ENCODE results near the gene CREG2.
A peak's percentile ranks its signal among the peaks of the same experiment; 100 is the strongest.
"Not testable (repeated sequence)": the region's sequence is repeated elsewhere in the genome, so short reads cannot be mapped to it uniquely, and the experiment has no call there.

Gene CREG2

DNA sequence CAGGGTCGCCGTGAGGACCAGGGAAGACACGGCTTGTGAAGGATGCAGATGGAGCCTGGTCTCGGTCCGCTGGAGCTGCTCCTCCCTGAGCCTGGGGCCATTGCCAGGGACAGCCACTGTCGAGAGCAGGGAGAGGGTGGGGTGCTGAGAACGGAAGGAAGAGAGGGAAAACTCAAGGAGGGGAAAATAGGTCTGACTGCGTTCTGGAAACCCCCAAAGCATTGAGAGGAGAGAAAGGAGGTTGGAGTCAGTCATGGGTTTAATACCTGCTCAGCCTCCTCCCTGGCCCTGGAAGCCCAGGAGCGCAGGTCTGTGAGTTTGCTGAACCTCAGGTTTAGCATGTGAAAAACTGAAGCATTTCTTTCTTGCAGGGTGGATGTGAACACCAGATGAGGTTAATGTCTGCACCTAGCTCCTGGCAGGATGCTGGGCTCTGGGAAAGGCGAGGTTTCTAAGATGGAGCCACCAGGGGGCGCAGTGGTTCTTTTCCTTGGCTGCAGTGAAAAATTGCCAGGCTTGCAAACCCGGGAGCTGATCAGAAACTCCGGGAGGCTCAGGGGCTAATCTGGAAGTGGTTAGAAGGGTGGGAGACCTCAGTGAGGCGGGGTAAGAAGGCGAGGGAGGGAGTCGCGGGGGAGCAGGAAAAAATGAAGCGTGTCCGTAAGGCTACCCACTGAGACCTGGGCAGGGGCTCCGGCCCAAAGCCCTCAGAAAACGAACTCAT lies 45.2 kb downstream of the CREG2 start:
- DNase-seq: peak; percentile 76

GRCh38 chr2:101341421-101341820 lies 45.9 kb downstream of the CREG2 start:
- no peak for DNase-seq

DNA sequence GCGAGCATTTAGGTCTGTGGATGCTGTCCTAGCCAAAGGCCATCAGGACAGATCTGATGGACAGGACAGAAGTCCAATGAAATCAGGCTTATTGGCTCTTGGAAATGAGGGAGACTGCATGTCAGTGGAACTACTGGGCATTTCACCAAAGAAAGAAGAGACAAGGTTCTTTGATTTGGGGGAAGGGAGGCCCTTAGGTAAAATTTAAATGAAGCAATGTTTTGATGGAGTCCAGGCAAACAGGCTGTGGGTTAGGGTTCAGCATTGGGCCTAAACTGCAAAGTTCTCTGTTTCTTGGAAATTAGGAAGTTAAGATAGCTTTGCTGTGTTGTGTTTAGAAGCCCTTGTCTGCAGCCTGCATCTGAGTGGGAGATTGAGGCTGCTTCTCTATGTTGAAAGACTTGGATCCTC lies 47.2 kb downstream of the CREG2 start:
- DNase-seq: no peak

DNA sequence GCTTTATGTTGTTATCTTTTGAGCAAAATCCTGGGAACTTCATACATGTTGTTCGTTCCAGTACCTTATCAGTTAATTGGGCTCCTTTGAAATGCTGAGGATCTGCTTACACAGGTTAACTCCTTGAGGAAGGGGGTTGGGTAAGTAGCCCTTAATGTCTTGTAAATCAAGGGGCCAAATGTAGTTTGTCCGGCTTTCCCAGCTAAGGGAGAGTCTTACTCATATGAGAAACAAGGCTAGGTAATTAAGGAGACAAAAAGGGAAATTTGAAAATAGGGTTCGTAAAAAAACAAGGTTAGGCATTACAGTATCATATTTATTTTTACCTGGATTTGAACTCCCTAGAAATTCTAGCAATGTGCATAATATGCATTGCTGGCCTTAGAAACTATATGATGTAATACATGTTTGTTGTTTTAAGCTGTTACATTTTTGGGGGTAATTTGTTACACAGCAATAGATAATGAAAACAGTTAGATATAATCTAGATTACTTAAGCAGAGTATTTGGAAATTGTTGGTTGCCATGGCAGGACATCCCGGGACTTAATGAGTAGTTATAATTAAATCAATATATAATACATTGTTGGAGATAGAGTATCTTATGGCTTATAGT lies 47.9 kb downstream of the CREG2 start:
- no peak for DNase-seq

DNA sequence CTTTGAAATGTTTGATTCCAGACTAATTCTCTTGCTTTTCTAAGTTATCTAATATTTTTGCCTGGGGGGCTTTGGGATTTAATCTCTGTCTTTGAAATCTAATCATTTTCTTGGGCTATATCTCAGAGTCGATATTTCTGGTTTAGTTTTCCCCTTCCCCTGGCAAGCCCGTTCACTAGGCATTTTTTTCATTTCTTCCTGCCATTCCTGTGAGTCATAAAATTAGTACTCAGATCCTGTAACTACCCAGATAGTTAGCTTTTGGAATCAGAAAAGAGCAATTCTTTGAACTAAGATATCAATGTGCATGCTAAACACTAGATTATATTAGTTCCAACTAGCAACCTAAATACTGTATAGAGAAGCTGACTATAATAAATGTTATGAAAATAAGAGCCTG lies 49.4 kb downstream of the CREG2 start:
- DNase-seq: no peak

DNA sequence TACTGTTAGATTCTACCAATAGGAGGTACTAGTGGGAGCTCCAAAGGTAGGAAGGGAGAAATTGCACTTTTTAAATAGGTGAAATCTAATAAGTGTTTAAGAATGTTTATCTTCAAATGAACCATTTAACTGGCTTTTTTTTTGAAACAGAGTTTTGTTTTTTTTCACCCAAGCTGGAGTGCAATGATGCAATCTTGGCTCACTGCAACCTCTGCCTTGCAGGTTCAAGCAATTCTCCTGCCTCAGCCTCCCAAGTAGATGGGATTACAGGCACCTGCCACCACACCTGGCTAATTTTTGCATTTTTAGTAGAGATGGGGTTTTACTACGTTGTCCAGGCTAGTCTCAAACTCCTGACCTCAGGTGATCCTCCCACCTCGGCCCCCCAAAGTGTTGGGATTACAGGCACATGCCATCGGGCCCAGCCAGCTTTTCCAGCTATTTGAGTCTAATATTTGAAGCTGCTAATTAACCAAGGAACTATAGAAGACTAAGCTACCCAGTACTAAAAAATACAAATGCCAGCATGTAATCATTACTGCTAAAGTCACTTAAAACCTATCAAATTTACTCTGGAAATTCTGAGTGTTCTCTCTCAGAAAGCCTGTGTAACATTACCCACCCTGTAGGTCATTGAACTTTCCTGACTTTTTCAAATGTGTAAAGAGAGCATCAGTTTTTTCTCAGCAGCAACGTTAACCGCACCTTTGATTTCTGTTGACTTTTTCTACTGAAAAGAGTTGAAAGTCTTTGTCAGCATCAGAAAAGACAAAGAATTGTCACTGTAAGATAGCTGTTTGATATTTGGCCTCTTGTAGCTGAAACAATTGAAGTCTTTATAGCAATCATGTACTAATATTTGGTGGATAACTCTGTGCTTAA lies 54.2 kb downstream of the CREG2 start:
- no peak for DNase-seq

GRCh38 chr2:101331202-101331601 lies 56.1 kb downstream of the CREG2 start:
- DNase-seq: no peak

DNA sequence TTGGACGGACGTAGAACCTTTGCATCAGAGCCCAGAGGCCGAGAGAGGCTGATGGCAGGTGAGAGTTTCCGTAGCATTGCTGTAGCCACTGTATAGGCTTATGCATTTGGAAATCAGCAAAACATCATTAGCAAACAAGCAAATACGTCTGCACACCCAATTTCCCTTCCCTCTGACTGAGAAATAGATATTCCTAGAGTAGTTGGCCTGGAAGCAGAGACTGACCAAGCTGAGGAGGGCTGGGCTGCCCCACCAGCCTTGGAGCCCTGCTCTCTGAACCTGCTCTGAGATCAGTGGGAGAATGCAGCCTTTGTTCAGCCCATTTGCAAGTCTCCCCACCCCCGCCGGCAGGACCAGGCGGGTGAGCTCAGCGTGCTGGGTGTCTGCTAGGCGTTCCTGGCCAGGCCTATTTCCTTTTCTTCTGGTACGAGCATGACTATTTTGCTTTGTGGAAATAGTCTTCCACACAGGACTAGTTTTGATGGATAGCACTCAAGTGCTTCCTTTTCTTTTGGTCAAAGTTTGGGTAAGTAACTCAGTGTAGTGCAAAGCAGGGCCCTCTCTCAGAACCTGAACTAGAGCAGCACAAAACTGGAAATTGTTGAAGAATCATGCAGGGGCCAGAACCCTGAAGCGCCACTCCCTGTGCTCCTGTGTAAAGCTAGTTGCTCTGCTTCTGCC lies 56.9 kb downstream of the CREG2 start:
- no peak for DNase-seq

- DNase-seq: no peak
Observed at GRCh38 chr2:101329026-101329425, 58.3 kb downstream of the CREG2 start.

- no peak for DNase-seq
Observed at GRCh38 chr2:101328474-101329007, 58.8 kb downstream of the CREG2 start.

- no peak for DNase-seq
Observed at GRCh38 chr2:101327863-101328394, 59.4 kb downstream of the CREG2 start.

DNA sequence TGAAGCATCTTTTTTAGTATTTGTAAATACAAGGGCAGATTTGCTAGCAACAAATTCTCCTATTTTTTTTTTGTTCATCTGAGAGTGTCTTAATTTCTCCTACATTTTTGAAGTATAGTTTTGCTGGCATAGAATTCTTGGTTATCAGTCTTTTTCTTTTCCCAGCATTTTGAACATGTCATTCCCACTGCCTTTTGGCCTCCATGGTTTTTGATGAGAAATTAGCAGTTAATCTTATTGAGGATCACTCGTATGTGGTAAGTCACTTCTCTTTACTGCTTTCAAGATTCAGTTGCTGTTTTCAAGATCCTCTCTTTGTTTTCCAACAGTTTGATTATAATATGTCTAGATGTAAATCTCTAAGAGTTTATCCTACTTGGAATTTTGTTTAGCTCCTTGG lies 61.9 kb downstream of the CREG2 start:
- no peak for DNase-seq

- not testable (repeated sequence) for DNase-seq
Observed at GRCh38 chr2:101316568-101316967, 70.7 kb downstream of the CREG2 start.

DNA sequence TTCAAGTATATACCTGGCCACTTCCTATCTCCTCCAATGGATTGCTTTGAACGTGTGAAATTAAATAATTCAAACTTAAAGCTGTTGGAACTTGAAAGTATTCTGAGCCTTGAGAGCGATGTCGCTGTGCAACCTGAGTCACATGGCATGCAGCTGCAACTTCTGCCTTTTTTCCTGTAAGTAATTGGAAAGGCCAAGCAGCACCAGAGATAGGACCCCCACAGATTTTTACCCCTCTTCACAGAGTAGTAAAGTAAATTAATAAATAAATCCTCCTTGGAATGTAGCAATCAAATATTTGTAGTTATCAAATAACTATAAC lies 75.6 kb downstream of the CREG2 start:
- no peak for DNase-seq

- no peak for DNase-seq
Observed at GRCh38 chr2:101310834-101311695, 76.2 kb downstream of the CREG2 start.

DNA sequence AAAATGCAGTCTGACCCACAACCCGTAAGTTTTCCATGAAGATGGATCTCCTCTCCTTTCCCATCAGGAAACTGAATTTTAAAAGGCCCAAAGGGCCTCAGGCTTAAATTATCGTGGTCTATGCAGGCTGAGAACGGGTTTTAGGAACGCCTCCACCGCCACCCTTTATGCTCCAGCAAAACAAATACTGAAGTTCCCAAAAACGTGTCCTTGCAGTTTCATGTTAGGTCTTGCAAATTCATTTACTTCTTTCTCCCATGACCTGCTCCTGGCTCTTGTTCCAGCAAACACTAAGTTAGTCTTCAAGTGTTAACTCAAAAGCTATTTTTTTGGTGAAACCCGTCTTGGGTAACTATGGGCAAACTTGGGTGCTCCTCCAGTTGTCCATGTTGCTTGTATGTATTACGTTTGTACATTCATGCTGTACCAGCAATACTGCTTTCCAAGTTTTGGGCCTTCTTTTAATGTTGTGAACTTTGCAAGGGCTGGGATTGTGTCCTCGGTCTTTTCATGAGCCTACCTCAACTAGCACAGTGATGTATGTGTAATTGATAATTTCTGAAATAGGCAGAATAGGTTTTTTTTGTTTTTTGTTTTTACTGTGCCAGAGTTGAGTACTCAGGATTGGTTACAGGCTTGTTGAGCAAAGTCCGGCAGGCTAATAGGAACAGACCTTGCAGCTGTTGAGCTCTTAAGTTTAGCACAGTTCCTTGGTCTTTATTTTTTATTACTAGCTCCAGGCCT lies 77.0 kb downstream of the CREG2 start:
- DNase-seq: no peak

DNA sequence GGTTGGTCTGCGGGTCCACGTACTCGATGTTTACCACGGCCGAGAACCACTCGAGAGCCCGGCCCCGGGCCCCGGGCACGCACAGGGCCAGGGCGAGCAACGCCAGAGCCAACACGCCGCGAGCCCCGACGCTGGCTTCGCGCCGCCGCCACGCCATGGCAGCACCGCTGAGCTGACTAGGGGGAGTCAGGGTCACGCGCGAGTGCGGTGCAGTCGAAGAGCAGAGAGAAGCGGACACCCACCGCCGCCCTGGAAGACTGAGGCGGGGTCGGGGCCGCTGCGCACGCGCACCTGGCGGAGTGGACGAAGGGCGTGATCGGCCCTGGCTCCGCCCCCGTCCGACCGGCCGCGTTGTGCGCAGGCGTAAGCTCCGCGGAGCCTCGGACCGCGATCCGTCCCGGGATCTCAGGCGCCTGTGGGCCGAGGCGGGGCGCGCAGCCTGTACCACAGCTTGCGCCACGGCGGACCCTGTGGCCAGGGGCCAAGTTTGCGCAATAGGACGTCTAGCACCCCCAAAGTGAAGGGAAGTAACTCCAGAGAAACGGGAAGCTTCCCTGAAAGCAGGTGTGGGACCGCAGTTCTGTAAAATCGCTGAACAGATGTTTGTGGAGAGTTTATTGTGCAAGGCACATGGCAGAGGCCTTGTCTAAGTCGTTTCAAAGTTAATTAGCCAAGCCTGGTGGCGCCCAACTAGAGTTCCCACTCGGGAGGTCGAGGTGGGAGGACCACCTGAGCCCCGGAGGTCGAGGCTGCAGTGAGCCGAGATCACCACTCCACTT lies 78.7 kb downstream of the CREG2 start, which contains the start of gene RNF149:
TSS of gene RNF149 (minus strand) at position 270 of the 779 bp plus-strand sequence. CDS start at position 157, 113 bp downstream.
- DNase-seq: peak; percentile 91

DNA sequence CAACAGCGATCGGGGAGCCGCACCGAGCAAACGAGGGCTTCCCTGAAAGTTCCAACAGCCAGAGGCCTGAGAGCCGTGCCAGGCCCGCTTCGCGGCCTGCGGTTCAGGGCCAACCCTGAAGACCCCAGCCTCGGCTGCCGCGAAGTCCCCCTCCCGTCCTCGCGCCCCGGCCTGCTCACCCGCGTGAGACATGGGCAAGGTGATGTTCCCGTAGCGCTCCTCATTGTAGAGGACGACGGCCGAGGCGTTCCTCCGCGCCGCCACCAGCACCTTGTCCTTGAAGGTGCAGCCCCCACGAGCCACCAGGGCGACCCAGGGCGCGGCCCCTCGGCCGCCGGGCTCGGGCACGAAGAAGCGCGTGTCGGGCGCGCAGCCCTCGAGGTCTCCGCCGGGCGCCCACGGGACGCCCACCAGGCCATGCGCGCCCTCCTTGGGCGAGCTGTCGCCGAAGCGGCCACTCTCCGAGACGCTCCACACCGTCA lies 79.3 kb downstream of the CREG2 start:
- DNase-seq: peak; percentile 15

- no peak for DNase-seq
Observed at GRCh38 chr2:101307503-101307902, 79.8 kb downstream of the CREG2 start.

GRCh38 chr2:101306410-101306809 lies 80.9 kb downstream of the CREG2 start:
- DNase-seq: no peak
